Calu3 (cell line): Measurements from ENCODE around the gene WTAP. TPM values are rescaled to one million over a fixed set of nuclear protein-coding genes. Genes with fewer than 3 reads are reported as not detected.
A peak's percentile ranks its signal among the peaks of the same experiment; 100 is the strongest.
"Not testable (repeated sequence)": the region's sequence is repeated elsewhere in the genome, so short reads cannot be mapped to it uniquely, and the experiment has no call there.

Experiments used
- BruUV-seq: library from RNA; stranded (reverse); fragments of 400-500 nt; replicated peaks from 2 replicates; lab custom pipeline; 2021; lab: Mats Ljungman, UMichigan
- CTCF ChIA-PET: fragments of 300-600 bp; sonication (Branson Sonifier 250); formaldehyde crosslinking; loops from one replicate; lab custom pipeline; 2022; ENCODE audit warnings: antibody characterized with exemption; lab: Charles Lee
- DNase-seq: peaks from one replicate; pipeline ENCODE4 v3.0.0; 2022
- H3K27ac Mint-ChIP-seq: one replicate; pipeline ENCODE4 v1.8.0; 2022; ENCODE audit warnings: mixed read lengths; ENCODE audit not compliant: unreplicated experiment
- H3K27me3 Mint-ChIP-seq: one replicate; pipeline ENCODE4 v1.8.0; 2022; ENCODE audit warnings: mixed read lengths; ENCODE audit not compliant: unreplicated experiment
- H3K36me3 Mint-ChIP-seq: one replicate; pipeline ENCODE4 v1.8.0; 2022; ENCODE audit warnings: mild to moderate bottlenecking, moderate library complexity, mixed read lengths; ENCODE audit not compliant: insufficient read depth, unreplicated experiment
- H3K4me1 Mint-ChIP-seq: one replicate; pipeline ENCODE4 v1.8.0; 2022; ENCODE audit warnings: mild to moderate bottlenecking, low read depth, mixed read lengths; ENCODE audit not compliant: unreplicated experiment
- H3K4me3 Mint-ChIP-seq: one replicate; pipeline ENCODE4 v1.8.0; 2022; ENCODE audit warnings: mild to moderate bottlenecking, low read depth, moderate library complexity, mixed read lengths; ENCODE audit not compliant: unreplicated experiment
- H3K9me3 Mint-ChIP-seq: one replicate; pipeline ENCODE4 v1.8.0; 2022; ENCODE audit warnings: low read depth, mixed read lengths; ENCODE audit not compliant: unreplicated experiment
- CTCF ChIP-seq: fragments of 200-600 bp; IDR thresholded peaks from one replicate; pipeline ENCODE4 v1.8.0; 2022; ENCODE audit warnings: antibody characterized with exemption; ENCODE audit not compliant: unreplicated experiment
- intact Hi-C: fragments of 100-400 bp; cut with micrococcal nuclease; formaldehyde crosslinking; loops from one replicate; pipeline ENCODE4 v1.10.0; 2022; ENCODE audit not compliant: unreplicated experiment
- total RNA-seq: library from RNA; stranded (reverse); gene quantifications from 2 replicates; pipeline ENCODE4 v1.2.3, GENCODE V29; 2022

WTAP gene
- total RNA-seq, 1 experiment from 2014 or later, result 103 TPM

- Mint-ChIP-seq H3K4me3 (peak overlapping the region; percentile 4), H3K27ac (peak overlapping the region; percentile 25), H3K9me3 (no peaks in the 10 kb centered on the region), H3K4me1 (peaks cover 17% of the 10 kb centered on the region), H3K36me3 (peaks cover 77% of the 10 kb centered on the region), H3K27me3 (no peaks in the 10 kb centered on the region)
- no peak for TF ChIP-seq CTCF
- no TSS peak for BruUV-seq
- no peak for DNase-seq
- CTCF ChIA-PET, result interaction anchor here (0.6 kb wide), 2 partner anchors 9 to 13 kb away, joined by 3 read pairs; no protein-coding TSS in a partner anchor
- intact Hi-C loops, result no loop called here
Observed at GRCh38 chr6:159688266-159688905, 38.9 kb upstream of the WTAP start.

DNA sequence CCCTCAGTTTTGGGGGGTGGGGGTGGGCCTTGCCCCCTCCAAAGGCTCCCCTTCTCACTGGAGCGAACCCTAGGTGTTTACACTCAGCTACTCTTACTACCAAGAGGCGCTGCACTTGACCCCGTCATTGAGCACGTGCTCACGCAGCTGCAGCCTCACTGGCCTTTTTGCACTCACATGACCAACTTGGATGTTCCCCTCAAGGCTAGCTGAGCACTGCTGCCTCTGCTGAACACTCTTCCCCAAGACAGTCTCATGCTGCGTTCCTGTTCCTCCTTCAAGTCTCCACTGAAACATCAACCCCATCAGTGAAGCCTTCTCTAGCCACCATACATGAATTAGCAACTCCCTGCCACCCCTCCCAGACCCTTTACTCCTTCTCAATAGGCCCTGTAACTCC lies 38.3 kb upstream of the WTAP start:
- CTCF ChIA-PET, result interaction anchor here (0.6 kb wide), 1 partner anchor 11 kb away, joined by 4 read pairs; no protein-coding TSS in a partner anchor
- Mint-ChIP-seq H3K4me3 (peak overlapping the region; percentile 4), H3K27ac (peak overlapping the region; percentile 25), H3K27me3 (no peaks in the 10 kb centered on the region), H3K9me3 (no peaks in the 10 kb centered on the region), H3K36me3 (peaks cover 83% of the 10 kb centered on the region), H3K4me1 (peaks cover 19% of the 10 kb centered on the region)
- intact Hi-C loops, result no loop called here
- BruUV-seq, result no TSS peak
- DNase-seq, result no peak
- no peak for TF ChIP-seq CTCF

- DNase-seq, H3K9me3 Mint-ChIP-seq, BruUV-seq, H3K27ac Mint-ChIP-seq, H3K27me3 Mint-ChIP-seq, CTCF ChIA-PET: not testable (repeated sequence)
- Mint-ChIP-seq H3K4me3 (peak overlapping the region; percentile 4), H3K4me1 (peaks cover 31% of the 10 kb centered on the region), H3K36me3 (peaks cover 88% of the 10 kb centered on the region)
- intact Hi-C loops, result loop anchor here (2.0 to 10.0 kb wide), 4 partner anchors 39 to 565 kb away; partner anchors contain the start of genes SLC22A2 and TCP1
Observed at GRCh38 chr6:159690135-159690534, 37.2 kb upstream of the WTAP start.

DNA sequence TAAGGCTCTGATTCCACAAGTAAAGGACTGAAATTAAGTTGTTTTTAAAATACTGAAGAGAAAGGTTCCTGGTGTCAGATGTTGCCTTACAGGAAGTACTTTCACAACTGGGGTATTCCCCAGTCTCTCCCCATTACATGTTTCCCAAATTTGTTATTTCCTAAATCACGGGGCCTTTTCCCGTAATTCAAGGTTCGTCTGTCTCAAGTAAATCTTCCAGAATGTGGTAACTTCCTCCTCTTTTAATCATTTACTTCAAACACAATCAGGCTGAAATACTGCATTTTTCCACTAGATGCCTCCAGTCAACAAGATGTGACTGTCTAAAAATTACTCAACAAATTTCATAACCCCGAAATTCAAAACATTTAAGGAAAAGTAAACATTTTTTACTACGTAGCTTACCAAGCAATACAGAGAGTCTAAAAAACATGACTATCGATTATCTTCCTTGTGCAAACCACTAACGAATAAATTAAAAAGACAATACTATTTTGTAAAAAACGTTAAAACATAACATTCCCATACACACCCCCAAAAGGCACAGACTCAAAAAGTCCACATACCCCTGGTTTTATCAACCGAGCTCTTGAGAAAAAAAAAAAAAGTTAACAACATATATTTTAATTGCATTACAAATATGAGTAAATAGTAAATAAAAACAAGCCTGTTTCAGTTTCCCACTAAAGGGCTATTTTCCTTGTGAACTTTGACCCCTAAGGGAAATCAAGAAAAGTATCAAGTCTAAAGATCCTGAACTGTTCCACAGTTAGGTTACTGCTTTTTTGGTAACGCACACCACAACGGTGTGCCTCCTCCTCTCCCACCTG lies 36.0 kb upstream of the WTAP start:
- CTCF ChIA-PET, result interaction anchor here (0.6 to 1.6 kb wide), 6 partner anchors 36 to 287 kb away, joined by 3 to 5 read pairs (median 3); partner anchors contain the start of genes ACAT2, MRPL18, TCP1 and WTAP
- Mint-ChIP-seq H3K4me1 (peaks cover 32% of the 10 kb centered on the region), H3K9me3 (no peaks in the 10 kb centered on the region), H3K27ac (peak overlapping the region; percentile 94), H3K4me3 (peak overlapping the region; percentile 67), H3K36me3 (peaks cover 75% of the 10 kb centered on the region), H3K27me3 (no peaks in the 10 kb centered on the region)
- BruUV-seq, result TSS peak; percentile 64
- intact Hi-C loops, result loop anchor here (2.0 to 10.0 kb wide), 4 partner anchors 37 to 563 kb away; partner anchors contain the start of genes SLC22A2 and TCP1
- TF ChIP-seq CTCF, result peak; percentile 44
- peak; percentile 42 for DNase-seq
